Measurements from ENCODE around the gene SLC31A2.

DNA sequence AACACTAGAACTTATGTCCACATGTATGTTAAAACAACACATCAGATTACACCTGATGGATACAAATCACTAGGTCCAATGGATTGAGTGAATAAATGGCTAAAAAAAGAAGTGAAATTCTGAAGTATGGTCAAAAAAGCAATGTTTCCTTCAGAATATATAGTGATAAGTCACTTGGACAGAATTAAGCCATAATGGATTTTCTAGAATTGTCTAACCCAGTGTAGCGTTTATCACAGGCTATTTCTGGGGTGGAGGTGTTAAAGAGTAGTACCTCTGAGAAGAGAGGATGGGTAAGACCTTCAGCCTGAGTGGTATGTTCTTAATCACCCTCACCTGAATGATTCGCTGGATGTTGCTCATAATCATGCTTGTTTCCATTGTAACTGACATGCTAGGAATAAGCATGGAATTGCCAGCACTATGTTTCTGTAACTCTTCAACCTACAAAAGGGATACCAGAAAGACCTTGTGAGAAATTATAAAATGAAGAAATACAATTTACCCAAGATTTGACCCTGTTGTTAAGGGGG lies 33.2 kb downstream of the SLC31A2 start:
- TF ChIP-seq, protein P1, sequence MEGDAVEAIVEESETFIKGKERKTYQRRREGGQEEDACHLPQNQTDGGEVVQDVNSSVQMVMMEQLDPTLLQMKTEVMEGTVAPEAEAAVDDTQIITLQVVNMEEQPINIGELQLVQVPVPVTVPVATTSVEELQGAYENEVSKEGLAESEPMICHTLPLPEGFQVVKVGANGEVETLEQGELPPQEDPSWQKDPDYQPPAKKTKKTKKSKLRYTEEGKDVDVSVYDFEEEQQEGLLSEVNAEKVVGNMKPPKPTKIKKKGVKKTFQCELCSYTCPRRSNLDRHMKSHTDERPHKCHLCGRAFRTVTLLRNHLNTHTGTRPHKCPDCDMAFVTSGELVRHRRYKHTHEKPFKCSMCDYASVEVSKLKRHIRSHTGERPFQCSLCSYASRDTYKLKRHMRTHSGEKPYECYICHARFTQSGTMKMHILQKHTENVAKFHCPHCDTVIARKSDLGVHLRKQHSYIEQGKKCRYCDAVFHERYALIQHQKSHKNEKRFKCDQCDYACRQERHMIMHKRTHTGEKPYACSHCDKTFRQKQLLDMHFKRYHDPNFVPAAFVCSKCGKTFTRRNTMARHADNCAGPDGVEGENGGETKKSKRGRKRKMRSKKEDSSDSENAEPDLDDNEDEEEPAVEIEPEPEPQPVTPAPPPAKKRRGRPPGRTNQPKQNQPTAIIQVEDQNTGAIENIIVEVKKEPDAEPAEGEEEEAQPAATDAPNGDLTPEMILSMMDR (IDR thresholded peaks at IDR 0.05; ENCODE audit: insufficient read depth, low read length, poor library complexity, severe bottlenecking) = no peak
- TF ChIP-seq EZH2phosphoT487 (conservative IDR thresholded peaks at IDR 0.05; ENCODE audit: low read length) = no peak

All from SU-DHL-6 (cell line).